ENCODE data around the gene RABGAP1L. TPM values are rescaled to one million over a fixed set of nuclear protein-coding genes. Genes with fewer than 3 reads are reported as not detected.

The RABGAP1L gene
- total RNA-seq, 1 donor from 2014 or later: 69.2 TPM

DNA sequence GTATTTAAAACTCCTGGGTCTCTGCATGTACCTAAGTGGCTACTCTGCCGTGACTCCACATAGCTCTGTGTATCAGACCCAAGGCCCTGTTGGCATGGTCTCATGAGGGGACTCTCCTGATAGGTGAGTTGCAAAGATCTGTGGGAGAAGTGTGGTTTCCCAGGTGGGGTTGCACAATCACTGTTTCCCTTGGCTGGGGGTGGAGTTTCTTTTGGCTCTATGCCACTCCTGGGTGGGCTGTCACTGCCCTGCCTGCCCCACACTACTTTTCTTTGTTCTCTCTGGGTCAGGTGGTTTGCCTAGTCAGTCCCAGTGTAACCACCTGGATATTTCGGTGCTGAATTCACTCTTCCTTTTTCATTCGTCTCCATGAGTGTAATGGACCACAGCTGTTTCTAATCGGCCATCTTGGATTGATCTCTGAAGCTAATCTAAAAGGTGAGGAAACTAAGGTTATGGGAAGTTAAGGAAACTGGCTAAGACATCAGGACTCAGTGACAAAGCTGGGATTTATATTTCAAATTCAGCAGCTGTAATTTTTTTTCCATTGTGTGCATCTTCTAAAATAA is 743.3 kb downstream of the RABGAP1L start:
- no peak for DNase-seq
- intact Hi-C loops (cut with micrococcal nuclease): no loop called here
- Histone ChIP-seq H3K4me3 (no peak overlapping the region), H3K27ac (replicated peaks) (no peak overlapping the region), H3K27me3 (ENCODE audit: low read depth) (no peaks in the 10 kb centered on the region), H3K4me1 (peaks cover 17% of the 10 kb centered on the region), H3K36me3 (peaks cover 16% of the 10 kb centered on the region), H3K9me3 (replicated peaks) (peaks cover 28% of the 10 kb centered on the region)
- TF ChIP-seq, protein P1, sequence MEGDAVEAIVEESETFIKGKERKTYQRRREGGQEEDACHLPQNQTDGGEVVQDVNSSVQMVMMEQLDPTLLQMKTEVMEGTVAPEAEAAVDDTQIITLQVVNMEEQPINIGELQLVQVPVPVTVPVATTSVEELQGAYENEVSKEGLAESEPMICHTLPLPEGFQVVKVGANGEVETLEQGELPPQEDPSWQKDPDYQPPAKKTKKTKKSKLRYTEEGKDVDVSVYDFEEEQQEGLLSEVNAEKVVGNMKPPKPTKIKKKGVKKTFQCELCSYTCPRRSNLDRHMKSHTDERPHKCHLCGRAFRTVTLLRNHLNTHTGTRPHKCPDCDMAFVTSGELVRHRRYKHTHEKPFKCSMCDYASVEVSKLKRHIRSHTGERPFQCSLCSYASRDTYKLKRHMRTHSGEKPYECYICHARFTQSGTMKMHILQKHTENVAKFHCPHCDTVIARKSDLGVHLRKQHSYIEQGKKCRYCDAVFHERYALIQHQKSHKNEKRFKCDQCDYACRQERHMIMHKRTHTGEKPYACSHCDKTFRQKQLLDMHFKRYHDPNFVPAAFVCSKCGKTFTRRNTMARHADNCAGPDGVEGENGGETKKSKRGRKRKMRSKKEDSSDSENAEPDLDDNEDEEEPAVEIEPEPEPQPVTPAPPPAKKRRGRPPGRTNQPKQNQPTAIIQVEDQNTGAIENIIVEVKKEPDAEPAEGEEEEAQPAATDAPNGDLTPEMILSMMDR (IDR thresholded peaks at IDR 0.05; ENCODE audit: borderline replicate concordance): no peak

DNA sequence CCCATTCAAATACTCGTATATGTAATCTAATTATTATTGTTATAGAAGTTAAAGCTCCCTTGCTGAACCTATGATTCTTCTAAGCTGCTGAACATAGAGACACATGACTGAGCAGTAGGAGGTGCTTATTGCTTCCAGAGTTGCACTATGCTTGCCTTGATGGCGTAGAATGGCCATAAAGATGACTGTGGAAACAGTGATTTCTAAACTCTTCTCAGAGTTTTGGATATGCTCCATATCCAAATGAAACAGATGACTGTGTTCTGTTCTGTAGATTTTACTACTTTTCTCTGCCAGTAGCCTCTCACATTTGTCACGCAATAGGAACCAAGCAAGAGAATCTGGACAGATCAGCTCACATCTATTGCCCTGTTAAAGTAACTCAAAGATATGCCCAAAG is 752.3 kb downstream of the RABGAP1L start:
- H3K4me3 ChIP-seq: no peak overlapping the region
- intact Hi-C loops (cut with micrococcal nuclease): no loop called here
- DNase-seq: no peak
- H3K4me1 ChIP-seq: no peaks in the 10 kb centered on the region
- TF ChIP-seq, protein P1 (IDR thresholded peaks at IDR 0.05; ENCODE audit: borderline replicate concordance): no peak
- H3K9me3 ChIP-seq (replicated peaks): peaks cover 9% of the 10 kb centered on the region
- H3K27ac ChIP-seq (replicated peaks): no peak overlapping the region
- H3K27me3 ChIP-seq (ENCODE audit: low read depth): no peaks in the 10 kb centered on the region
- no peaks in the 10 kb centered on the region for H3K36me3 ChIP-seq

DNA sequence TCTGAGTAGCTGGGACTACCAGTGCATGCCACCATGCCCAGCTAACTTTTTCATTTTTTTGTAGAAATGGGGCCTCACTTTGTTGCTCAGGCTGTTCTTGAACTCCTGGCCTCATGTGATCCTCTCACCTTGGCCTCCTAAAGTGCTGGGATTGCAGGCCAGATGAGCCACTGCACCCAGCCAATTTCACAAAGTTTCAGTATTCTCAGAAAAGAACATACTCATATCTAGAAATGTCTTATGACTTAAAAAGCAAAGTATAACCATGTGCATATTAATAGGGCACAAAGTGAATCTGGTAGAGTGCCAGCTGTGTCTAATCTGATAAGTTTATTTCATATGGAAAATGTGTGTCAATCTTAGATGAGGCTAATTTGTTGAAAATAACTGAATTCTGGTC is 752.9 kb downstream of the RABGAP1L start:
- Histone ChIP-seq H3K4me3 (no peak overlapping the region), H3K9me3 (replicated peaks) (peaks cover 3% of the 10 kb centered on the region), H3K36me3 (no peaks in the 10 kb centered on the region), H3K27ac (replicated peaks) (no peak overlapping the region), H3K4me1 (no peaks in the 10 kb centered on the region), H3K27me3 (ENCODE audit: low read depth) (no peaks in the 10 kb centered on the region)
- no peak for DNase-seq
- intact Hi-C loops (cut with micrococcal nuclease): no loop called here
- TF ChIP-seq, protein P1 (IDR thresholded peaks at IDR 0.05; ENCODE audit: borderline replicate concordance): no peak

DNA sequence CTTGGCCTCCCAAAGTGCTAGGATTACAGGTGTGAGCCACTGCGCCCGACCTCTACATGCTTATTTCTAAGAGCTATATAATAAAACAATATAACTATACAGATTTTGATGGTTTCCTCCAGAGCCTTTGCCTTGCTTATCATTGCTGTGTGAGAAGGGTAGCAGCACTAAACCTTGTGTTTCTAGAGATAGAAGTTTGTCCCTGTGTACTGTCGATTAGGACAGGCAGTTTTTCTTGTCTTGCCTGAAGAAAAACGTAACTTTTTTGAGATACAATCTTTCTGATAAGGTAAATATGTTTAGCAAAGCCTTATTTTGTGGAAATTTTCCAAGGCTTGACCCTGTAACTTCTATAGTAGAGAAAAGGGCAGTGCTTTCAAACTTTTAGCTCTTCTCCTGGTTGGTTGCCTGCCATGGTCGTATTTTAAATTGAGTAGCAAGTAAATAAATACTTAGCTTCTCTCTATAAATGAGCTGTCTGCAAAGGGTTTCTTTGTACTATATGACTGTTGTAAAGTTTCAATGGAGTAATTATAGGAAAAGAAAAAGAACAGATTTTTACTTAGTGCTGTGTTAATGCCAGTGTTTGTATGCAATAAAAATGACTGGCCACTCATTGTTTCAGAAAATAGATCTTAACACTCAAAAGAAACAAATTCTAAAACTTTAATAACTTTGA is 754.0 kb downstream of the RABGAP1L start:
- Histone ChIP-seq H3K4me1 (no peaks in the 10 kb centered on the region), H3K27ac (replicated peaks) (no peak overlapping the region), H3K9me3 (replicated peaks) (no peaks in the 10 kb centered on the region), H3K27me3 (ENCODE audit: low read depth) (no peaks in the 10 kb centered on the region), H3K36me3 (no peaks in the 10 kb centered on the region), H3K4me3 (no peak overlapping the region)
- TF ChIP-seq, protein P1 (IDR thresholded peaks at IDR 0.05; ENCODE audit: borderline replicate concordance): no peak
- no peak for DNase-seq
- intact Hi-C loops (cut with micrococcal nuclease): no loop called here

DNA sequence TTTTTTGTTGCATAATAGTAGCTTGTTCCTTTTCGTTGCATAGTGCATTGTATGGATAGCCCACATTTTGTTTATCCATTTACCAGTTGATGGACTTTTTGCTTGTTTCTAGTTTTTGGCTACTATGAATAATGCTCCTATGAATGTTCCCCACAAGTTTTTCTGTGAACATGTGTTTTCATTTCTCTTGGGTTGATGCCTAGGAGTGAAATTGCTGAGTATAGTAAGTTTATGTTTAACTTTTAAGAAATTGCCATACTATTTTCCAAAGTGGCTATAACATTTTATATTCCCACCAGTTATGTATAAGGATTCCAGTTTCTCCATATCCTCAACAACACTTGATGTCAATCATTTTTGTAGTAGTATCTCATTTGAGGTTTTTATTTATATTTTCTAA is 755.7 kb downstream of the RABGAP1L start:
- no peaks in the 10 kb centered on the region for H3K4me1 ChIP-seq
- H3K9me3 ChIP-seq (replicated peaks): no peaks in the 10 kb centered on the region
- no peaks in the 10 kb centered on the region for H3K36me3 ChIP-seq
- no peak overlapping the region for H3K4me3 ChIP-seq
- no peak for DNase-seq
- intact Hi-C loops (cut with micrococcal nuclease): no loop called here
- TF ChIP-seq, protein P1 (IDR thresholded peaks at IDR 0.05; ENCODE audit: borderline replicate concordance): no peak
- no peaks in the 10 kb centered on the region for H3K27me3 ChIP-seq (ENCODE audit: low read depth)
- H3K27ac ChIP-seq (replicated peaks): no peak overlapping the region
